ENCODE results near the gene LBR.

GRCh38 chr1:225434046-225434445, 6.2 kb upstream of the LBR start:
- TF ChIP-seq, protein P1, sequence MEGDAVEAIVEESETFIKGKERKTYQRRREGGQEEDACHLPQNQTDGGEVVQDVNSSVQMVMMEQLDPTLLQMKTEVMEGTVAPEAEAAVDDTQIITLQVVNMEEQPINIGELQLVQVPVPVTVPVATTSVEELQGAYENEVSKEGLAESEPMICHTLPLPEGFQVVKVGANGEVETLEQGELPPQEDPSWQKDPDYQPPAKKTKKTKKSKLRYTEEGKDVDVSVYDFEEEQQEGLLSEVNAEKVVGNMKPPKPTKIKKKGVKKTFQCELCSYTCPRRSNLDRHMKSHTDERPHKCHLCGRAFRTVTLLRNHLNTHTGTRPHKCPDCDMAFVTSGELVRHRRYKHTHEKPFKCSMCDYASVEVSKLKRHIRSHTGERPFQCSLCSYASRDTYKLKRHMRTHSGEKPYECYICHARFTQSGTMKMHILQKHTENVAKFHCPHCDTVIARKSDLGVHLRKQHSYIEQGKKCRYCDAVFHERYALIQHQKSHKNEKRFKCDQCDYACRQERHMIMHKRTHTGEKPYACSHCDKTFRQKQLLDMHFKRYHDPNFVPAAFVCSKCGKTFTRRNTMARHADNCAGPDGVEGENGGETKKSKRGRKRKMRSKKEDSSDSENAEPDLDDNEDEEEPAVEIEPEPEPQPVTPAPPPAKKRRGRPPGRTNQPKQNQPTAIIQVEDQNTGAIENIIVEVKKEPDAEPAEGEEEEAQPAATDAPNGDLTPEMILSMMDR (IDR thresholded peaks at IDR 0.05) = no peak
- TF ChIP-seq, protein P2, sequence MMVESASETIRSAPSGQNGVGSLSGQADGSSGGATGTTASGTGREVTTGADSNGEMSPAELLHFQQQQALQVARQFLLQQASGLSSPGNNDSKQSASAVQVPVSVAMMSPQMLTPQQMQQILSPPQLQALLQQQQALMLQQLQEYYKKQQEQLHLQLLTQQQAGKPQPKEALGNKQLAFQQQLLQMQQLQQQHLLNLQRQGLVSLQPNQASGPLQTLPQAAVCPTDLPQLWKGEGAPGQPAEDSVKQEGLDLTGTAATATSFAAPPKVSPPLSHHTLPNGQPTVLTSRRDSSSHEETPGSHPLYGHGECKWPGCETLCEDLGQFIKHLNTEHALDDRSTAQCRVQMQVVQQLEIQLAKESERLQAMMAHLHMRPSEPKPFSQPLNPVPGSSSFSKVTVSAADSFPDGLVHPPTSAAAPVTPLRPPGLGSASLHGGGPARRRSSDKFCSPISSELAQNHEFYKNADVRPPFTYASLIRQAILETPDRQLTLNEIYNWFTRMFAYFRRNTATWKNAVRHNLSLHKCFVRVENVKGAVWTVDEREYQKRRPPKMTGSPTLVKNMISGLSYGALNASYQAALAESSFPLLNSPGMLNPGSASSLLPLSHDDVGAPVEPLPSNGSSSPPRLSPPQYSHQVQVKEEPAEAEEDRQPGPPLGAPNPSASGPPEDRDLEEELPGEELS (CRISPR knock-in tag; IDR thresholded peaks at IDR 0.05) = no peak
- TF ChIP-seq NR2C2 (CRISPR knock-in tag; IDR thresholded peaks at IDR 0.05) (no peak), ZNF423 (CRISPR knock-in tag; IDR thresholded peaks at IDR 0.05) (no peak), FOXP1 (CRISPR knock-in tag; IDR thresholded peaks at IDR 0.05; ENCODE audit: borderline replicate concordance) (no peak), ELF4 (CRISPR knock-in tag; IDR thresholded peaks at IDR 0.05; ENCODE audit: low read depth) (no peak), ZNF263 (CRISPR knock-in tag; IDR thresholded peaks at IDR 0.05; ENCODE audit: low read depth) (no peak), ATF3 (CRISPR knock-in tag; conservative IDR thresholded peaks at IDR 0.05) (no peak), CBFB (CRISPR knock-in tag; IDR thresholded peaks at IDR 0.05; ENCODE audit: low read depth) (no peak), ARID4B (CRISPR knock-in tag; IDR thresholded peaks at IDR 0.05; ENCODE audit: borderline replicate concordance) (no peak), NFYB (CRISPR knock-in tag; conservative IDR thresholded peaks at IDR 0.05; ENCODE audit: low read depth) (no peak), ZNF121 (CRISPR knock-in tag; IDR thresholded peaks at IDR 0.05) (no peak)
- TF ChIP-seq, protein P3, sequence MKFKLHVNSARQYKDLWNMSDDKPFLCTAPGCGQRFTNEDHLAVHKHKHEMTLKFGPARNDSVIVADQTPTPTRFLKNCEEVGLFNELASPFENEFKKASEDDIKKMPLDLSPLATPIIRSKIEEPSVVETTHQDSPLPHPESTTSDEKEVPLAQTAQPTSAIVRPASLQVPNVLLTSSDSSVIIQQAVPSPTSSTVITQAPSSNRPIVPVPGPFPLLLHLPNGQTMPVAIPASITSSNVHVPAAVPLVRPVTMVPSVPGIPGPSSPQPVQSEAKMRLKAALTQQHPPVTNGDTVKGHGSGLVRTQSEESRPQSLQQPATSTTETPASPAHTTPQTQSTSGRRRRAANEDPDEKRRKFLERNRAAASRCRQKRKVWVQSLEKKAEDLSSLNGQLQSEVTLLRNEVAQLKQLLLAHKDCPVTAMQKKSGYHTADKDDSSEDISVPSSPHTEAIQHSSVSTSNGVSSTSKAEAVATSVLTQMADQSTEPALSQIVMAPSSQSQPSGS (CRISPR knock-in tag; IDR thresholded peaks at IDR 0.05; ENCODE audit: borderline replicate concordance, low read depth) = no peak
- TF ChIP-seq, protein P4, sequence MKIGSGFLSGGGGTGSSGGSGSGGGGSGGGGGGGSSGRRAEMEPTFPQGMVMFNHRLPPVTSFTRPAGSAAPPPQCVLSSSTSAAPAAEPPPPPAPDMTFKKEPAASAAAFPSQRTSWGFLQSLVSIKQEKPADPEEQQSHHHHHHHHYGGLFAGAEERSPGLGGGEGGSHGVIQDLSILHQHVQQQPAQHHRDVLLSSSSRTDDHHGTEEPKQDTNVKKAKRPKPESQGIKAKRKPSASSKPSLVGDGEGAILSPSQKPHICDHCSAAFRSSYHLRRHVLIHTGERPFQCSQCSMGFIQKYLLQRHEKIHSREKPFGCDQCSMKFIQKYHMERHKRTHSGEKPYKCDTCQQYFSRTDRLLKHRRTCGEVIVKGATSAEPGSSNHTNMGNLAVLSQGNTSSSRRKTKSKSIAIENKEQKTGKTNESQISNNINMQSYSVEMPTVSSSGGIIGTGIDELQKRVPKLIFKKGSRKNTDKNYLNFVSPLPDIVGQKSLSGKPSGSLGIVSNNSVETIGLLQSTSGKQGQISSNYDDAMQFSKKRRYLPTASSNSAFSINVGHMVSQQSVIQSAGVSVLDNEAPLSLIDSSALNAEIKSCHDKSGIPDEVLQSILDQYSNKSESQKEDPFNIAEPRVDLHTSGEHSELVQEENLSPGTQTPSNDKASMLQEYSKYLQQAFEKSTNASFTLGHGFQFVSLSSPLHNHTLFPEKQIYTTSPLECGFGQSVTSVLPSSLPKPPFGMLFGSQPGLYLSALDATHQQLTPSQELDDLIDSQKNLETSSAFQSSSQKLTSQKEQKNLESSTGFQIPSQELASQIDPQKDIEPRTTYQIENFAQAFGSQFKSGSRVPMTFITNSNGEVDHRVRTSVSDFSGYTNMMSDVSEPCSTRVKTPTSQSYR (CRISPR knock-in tag; IDR thresholded peaks at IDR 0.05) = no peak

All from WTC11 (cell line).